Esophagus squamous epithelium (tissue), 4 donors: Measurements from ENCODE around the gene NUP88.

Experiments used
- POLR2A ChIP-seq, 4 donors: fragments of 450-650 bp; IDR thresholded peaks; one replicate each; pipeline ENCODE4 v1.6.1; 2017; ENCODE audit warnings: antibody characterized with exemption in 4 of 4, mild to moderate bottlenecking in 4 of 4, moderate library complexity in 3 of 4
- TF ChIP-seq, protein P1 (sequence below), 6 experiments: fragments of 450-650 bp in 4 of 6; fragments of 200-600 bp in 2 of 6; sonication (generic) in 2 of 6; IDR thresholded peaks; one replicate each; pipeline ENCODE4 v1.5.1; 2016 to 2019; ENCODE audit warnings: antibody characterized with exemption in 6 of 6, mild to moderate bottlenecking in 4 of 6, moderate library complexity in 4 of 6

DNA sequence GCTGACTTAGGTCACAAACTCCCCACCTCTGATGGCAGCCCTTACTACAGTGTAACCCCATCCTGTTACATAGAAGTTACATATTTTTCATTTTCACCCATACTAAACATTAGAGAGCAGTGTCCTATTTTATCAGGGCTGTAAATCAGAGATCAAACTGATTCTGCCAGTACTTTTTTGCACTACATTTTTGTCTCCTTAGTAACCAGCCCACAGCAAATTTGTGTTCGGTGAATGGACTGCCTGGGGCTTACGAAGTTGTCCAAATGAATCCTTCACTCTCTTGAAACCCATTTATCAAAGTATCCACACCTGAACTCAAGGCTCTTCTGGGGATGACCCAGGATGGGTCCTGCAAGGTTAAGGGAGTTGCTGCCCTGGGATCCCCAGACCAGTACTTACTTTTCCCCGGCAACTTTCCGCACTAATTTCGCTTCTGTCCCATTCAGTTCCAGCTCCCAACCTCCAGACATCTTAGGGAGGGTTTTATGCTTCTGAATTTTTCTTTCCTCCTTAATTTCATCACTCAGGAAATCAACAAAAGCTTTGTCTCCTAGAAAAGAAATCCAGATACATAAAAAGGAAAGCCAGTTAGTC is 18.4 kb upstream of the NUP88 start:
- TF ChIP-seq, protein P1, sequence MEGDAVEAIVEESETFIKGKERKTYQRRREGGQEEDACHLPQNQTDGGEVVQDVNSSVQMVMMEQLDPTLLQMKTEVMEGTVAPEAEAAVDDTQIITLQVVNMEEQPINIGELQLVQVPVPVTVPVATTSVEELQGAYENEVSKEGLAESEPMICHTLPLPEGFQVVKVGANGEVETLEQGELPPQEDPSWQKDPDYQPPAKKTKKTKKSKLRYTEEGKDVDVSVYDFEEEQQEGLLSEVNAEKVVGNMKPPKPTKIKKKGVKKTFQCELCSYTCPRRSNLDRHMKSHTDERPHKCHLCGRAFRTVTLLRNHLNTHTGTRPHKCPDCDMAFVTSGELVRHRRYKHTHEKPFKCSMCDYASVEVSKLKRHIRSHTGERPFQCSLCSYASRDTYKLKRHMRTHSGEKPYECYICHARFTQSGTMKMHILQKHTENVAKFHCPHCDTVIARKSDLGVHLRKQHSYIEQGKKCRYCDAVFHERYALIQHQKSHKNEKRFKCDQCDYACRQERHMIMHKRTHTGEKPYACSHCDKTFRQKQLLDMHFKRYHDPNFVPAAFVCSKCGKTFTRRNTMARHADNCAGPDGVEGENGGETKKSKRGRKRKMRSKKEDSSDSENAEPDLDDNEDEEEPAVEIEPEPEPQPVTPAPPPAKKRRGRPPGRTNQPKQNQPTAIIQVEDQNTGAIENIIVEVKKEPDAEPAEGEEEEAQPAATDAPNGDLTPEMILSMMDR (IDR thresholded peaks at IDR 0.05): no peak
- no peak for TF ChIP-seq POLR2A (IDR thresholded peaks at IDR 0.05)
